HT1080 (cell line): ENCODE measurements around the gene NCR1. TPM values are rescaled to one million over a fixed set of nuclear protein-coding genes. Genes with fewer than 3 reads are reported as not detected.

Experiments
- small RNA-seq: library from RNA; depleted of rRNA; stranded (forward); fragments of <200 nt; gene quantifications from one replicate; pipeline ENCODE3, GENCODE V24; 2014
- total RNA-seq: library from RNA; depleted of rRNA; stranded (reverse); fragments of >200 nt; shearing (Covaris generic); gene quantifications from 2 replicates; pipeline ENCODE4 v1.2.3, GENCODE V29; 2014; rRNA removed

Gene NCR1
- total RNA-seq, 1 experiment from 2014 or later = 0.43 TPM

Small RNAs within 50 kb of the gene (small RNA-seq; reads per million reads assigned to genes)
- gene AC011476.8 = not detected
- not detected for gene RNU6-222P

Other genes with a start within 250 kb of the NCR1 start
- gene LILRB4, start 243.2 kb upstream of the NCR1 start, total RNA-seq = not detected in 2 replicates
- gene KIR3DL3, start 181.7 kb upstream of the NCR1 start, total RNA-seq = not detected in 2 replicates
- gene KIR2DL3, start 167.6 kb upstream of the NCR1 start, total RNA-seq = not detected in 2 replicates
- gene KIR2DL1, start 136.4 kb upstream of the NCR1 start, total RNA-seq = not detected in 2 replicates
- gene KIR2DL4, start 102.5 kb upstream of the NCR1 start, total RNA-seq = not detected in 2 replicates
- gene KIR3DL1, start 89.7 kb upstream of the NCR1 start, total RNA-seq = not detected in 2 replicates
- gene KIR2DS4, start 73.5 kb upstream of the NCR1 start, total RNA-seq = not detected in 2 replicates
- gene KIR3DL2, start 55.7 kb upstream of the NCR1 start, total RNA-seq = not detected in 2 replicates
- not detected in 2 replicates for gene FCAR, start 31.9 kb upstream of the NCR1 start, total RNA-seq
- not detected in 2 replicates for gene NLRP7, start 41.4 kb downstream of the NCR1 start, total RNA-seq
- gene NLRP2, start 60.2 kb downstream of the NCR1 start, total RNA-seq = not detected in 2 replicates
- gene GP6, start 132.1 kb downstream of the NCR1 start, total RNA-seq = 0.03 and 0.05 TPM in 2 replicates
- gene RDH13, start 157.0 kb downstream of the NCR1 start, total RNA-seq = 15.6 and 18.6 TPM in 2 replicates
- gene EPS8L1, start 169.7 kb downstream of the NCR1 start, total RNA-seq = 7.3 and 7.8 TPM in 2 replicates
- gene PPP1R12C, start 211.5 kb downstream of the NCR1 start, total RNA-seq = 51.1 and 57.6 TPM in 2 replicates
- 28.7 and 33.4 TPM in 2 replicates for gene TNNT1, start 243.1 kb downstream of the NCR1 start, total RNA-seq